GM19438 (cell line): ENCODE data around the gene ELMO1.
A peak's percentile ranks its signal among the peaks of the same experiment; 100 is the strongest.

ENCODE experiments used
- ATAC-seq: cut with Tn5 transposase; IDR thresholded peaks from one replicate; pipeline ENCODE4 v1.9.1; 2021; ENCODE audit warnings: low read depth; ENCODE audit not compliant: unreplicated experiment

The ELMO1 gene

GRCh38 chr7:37352251-37352880 is 96.3 kb downstream of the ELMO1 start:
- ATAC-seq = no peak

DNA sequence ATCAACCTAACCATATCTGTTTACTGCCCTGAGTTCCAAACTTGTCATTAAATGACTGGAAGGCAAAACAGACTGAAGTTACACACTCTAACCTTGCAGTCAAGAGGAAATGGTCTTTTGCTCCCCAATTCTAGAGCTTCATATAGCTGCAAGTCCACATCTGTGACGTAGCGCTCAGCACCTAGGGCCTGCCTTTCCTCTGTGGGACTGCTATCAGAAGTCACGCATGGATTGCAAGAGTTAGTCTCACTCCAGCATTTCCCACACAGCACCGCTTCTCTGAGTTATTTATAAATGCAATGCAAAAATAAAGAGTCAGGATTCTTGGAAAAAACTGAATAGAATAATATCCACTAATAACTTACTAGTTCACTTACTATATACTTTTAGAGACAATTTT is 96.9 kb downstream of the ELMO1 start:
- ATAC-seq = no peak

- peak; percentile 41 for ATAC-seq
These were observed 98.6 kb downstream of the ELMO1 start for GRCh38 chr7:37349979-37350590.

DNA sequence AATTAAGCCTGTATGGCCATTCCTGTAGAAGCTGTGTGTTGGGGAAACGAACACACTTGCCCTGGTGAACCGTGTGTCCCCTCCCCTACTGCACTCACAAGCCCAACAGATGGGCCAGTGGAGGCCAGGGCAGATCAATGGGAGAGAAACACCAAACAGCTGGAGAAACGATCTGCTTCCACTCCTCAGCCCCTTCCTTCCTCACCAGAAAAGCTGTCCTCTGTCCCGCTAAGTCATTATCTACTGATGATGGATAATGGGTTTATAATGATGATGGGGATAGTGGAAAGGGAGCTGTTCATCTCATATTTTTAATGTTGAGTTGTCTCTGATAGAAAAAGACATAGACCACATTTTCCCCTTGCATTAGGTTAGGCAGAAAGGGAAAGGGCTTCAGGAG is 99.7 kb downstream of the ELMO1 start:
- no peak for ATAC-seq

GRCh38 chr7:37346761-37347160 is 101.9 kb downstream of the ELMO1 start:
- ATAC-seq = no peak

DNA sequence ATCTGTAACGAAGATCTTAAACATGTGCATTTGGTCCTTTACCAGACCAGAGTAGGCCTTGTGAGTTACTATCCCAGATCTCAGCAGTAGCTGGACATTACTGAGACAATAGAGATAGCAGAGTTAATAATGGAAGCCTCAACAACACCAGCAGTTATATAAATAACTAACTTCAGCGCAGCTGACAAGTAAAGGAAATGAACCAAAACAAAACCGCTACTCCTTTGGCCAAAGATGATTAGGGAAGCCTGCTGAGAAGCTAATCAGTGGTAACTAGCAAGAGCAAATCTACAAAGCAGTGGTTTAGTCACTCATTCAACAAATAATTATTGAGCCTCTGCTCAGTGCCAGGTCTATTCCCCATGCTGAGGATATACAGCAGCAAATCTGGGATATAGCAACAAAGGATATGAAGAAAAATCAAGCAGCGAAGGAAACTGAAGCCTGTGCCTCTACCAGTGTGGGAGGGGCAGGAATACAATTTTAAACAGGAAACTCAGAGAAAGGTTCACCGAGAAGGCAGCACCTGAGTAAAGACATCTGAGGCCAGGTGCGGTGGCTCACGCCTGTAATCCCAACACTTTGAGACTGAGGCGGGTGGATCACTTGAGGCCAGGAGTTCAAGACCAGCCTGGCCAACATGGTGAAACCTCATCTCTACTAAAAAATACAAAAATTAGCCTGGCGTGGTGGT is 103.6 kb downstream of the ELMO1 start:
- peak; percentile 42 for ATAC-seq

DNA sequence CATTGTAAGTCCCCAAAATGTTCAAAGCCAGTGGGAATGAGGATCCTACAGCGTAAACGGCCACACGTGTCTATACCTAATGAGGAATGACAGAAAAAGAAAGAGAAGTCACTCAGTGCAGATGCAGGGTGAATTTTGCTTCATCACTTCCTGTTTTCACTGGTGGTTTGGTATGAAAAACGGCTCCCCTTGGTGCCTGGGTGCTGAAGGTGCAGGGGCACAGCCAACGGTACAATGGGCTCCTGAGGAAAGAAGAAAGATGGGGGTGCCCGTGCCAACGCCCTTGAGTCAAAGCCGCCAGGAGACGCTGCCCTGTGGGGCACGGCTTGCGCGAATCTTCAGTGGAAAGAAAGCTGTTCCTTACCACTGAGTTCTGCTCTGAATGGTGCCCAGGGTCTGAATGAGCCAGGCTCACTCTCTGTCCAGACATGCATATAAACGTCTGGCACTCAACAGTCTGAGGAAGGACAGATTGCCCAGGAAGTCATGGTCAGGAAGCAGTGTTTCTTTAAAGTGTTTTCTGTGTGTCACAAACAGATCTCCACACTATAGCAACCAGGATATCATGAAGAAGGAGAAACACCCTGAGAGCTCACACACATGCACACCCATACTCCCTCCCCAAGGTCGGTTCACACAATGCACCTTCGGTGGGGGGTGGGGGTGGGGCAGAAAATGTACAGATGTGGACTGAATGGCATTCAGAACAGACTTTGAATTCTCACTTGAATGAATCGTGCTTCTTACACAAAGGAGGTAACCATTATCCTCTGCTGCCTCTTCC is 105.8 kb downstream of the ELMO1 start:
- peak; percentile 48 for ATAC-seq

DNA sequence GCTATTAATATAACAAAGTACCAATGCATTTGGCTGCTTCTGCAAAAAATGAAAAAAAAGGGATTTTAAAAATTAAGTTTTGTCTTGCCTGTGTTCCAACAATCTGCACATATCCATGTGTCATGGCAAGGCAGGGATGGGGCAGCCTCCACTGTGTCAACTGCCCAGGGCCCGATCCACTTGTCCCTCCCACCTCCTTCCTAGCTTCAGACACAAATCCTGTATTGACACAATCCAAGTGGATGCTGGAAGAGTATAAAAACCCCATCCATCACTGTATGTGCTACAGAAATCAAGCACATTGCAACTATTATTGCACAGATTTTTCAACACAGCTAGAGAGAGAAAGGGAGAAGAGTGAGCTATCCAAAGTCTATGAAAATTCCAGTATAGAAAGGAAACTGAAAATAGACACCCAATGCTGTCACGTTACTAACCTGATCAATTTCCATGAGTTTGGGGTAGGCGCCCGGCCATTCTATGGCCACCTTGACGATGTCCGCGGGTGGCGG is 106.4 kb downstream of the ELMO1 start:
- peak; percentile 0 for ATAC-seq

GRCh38 chr7:37341033-37341630 is 107.5 kb downstream of the ELMO1 start:
- peak; percentile 44 for ATAC-seq

DNA sequence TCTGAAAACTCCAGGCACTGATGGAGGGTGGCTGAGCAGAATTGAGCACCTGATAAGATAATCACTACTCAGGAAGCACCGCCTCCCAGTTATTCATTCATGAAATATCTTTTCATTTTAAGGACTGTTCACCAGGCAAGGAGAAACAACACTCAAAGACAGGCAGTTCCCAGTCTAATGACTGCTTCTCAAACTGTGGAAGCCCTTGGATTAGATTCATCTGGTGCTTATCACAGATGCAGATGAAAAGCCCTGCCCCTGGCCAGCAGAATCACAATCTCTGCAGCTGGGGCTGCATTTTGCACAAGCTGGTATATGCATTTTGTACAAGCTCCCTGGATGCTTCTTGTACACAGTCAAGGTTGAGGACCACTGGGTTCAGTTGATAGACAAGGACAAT is 109.7 kb downstream of the ELMO1 start:
- ATAC-seq = no peak

GRCh38 chr7:37337522-37337921 is 111.1 kb downstream of the ELMO1 start:
- no peak for ATAC-seq

DNA sequence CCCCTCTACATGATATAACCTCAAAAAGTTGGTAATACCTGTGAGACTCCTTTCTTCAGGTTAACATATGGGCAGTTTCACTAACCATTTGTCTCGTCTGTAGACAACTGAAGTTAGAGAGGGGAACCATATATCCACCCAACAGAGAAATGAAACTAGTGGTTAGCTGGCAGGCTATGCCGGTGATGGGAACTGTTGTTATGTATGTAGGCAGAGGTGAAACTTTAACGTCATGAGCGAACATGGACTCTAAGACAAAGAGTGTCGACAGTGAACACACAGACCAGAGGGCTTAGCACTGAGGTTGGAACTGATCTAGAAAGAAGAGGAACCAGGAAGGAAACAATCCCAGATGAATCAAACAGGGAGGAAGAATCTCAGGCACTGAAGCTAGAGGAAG is 112.4 kb downstream of the ELMO1 start:
- ATAC-seq = peak; percentile 79

GRCh38 chr7:37333075-37333474 is 115.6 kb downstream of the ELMO1 start:
- no peak for ATAC-seq

DNA sequence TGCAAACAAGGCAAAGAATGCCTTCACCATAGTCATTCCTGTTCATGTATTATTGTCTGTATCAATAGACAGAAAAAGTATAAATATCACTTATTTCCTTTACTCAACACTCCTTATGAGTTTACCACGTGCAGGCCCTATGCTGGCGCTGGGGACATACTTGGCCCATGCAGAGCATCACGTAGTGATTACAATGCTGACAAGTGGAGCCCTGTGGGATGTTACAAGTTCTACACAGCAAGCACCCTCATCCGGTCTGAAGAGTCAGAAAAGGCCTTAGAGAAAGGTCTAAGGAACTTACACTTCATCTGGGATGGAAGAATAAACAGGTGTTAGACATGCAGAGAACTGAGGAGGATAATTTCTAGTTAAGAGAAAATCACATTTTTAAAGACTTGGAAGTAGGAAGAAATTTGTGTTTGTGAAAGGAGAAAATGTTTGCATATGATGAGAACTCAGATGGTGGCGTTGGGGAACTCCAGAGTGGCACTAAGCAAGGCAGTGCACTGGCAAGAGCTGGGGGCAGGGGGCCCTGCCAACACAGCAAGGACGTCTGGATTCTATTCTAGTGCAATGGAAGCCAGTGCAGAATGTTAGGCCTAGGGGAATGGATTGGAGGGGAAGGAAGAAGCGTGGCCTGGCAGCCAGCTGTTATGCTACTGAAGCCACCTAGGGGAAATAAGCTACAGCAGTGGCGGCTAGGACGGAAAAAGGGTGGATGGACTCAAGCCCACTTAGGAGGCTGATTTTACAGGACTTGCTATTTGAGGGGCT is 116.2 kb downstream of the ELMO1 start:
- no peak for ATAC-seq

GRCh38 chr7:37330775-37331174 is 117.9 kb downstream of the ELMO1 start:
- no peak for ATAC-seq

DNA sequence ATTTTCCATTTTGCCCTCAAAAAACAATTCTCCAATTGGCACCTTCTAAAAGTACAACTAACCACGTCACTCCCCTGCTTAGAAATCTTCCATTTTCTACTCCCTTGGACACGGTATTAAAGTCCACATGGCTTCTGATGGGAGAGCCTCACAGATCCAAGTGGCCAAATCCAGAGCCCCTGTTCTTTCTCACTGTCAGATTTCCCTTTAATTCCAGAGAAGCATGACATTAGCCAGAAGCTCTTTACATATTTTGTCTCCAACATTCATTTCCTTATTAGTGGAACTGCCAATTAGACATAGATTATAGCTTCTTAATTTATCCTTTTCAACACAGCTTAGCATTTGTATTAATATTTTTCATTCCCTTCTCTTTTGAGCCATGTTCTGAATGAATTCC is 118.7 kb downstream of the ELMO1 start:
- no peak for ATAC-seq

GRCh38 chr7:37327288-37327687 is 121.4 kb downstream of the ELMO1 start:
- no peak for ATAC-seq

DNA sequence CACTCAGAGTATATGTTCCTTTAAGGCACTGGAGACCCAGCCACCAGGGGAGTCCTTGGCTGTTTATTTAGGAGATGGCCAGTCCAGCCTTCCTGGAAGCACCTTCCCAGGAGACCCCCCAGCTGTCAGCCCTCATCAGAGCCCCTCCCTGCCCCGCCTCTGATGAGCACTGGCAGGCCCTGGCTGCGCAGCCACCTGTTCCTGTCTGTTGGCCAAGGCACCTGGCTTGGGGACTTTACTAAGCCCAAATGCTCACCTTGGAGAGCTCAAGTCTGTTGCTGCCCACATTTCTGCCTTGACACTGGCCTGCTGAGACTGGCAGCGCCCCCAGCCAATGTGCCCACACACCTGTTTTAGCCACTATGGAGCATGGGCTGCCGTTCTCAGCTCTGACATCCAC is 124.7 kb downstream of the ELMO1 start:
- ATAC-seq = no peak

GRCh38 chr7:37322831-37323230 is 125.8 kb downstream of the ELMO1 start:
- no peak for ATAC-seq
